ENCODE results near the gene C4orf46. TPM values are rescaled to one million over a fixed set of nuclear protein-coding genes. Genes with fewer than 3 reads are reported as not detected.

C4orf46 gene
- total and polyA plus RNA-seq, 2 of the 4 experiments (the other 2 are of a cell fraction): 8.1 to 10.0 TPM

GRCh38 chr4:158644760-158645159, 26.9 kb downstream of the C4orf46 start:
- Histone ChIP-seq H3K4me1 (ENCODE audit: control insufficient read depth, insufficient read depth, low read length) (no peaks in the 10 kb centered on the region), H2BK20ac (ENCODE audit: low read depth, low read length) (no peak overlapping the region), H3K18ac (ENCODE audit: low read depth, low read length) (no peak overlapping the region), H3K27me3 (ENCODE audit: control insufficient read depth, insufficient read depth, low read length) (no peaks in the 10 kb centered on the region; the same call in 1 of the 2 replicates), H3K79me1 (ENCODE audit: low read depth in 1 of 2, low read length in 2 of 2) (no peaks in the 10 kb centered on the region), H2AK5ac (ENCODE audit: low read depth, low read length) (no peak overlapping the region), H3K4ac (ENCODE audit: low read depth, low read length) (no peak overlapping the region), H2AK9ac (replicated peaks; ENCODE audit: low read depth, low read length, poor library complexity) (no peak overlapping the region), H4K91ac (ENCODE audit: insufficient read depth, low read depth, low read length) (no peak overlapping the region), H3K9me1 (ENCODE audit: insufficient read depth, low read length) (no peaks in the 10 kb centered on the region), H3K9me3 (ENCODE audit: control insufficient read depth, insufficient read depth, low read length) (no peaks in the 10 kb centered on the region), H4K8ac (ENCODE audit: low read depth in 2 of 2, low read length in 2 of 2) (no peak overlapping the region), H3K36me3 (ENCODE audit: control insufficient read depth, insufficient read depth, low read length) (no peaks in the 10 kb centered on the region), H3K27ac (ENCODE audit: insufficient read depth, low read length) (no peak overlapping the region), H3K14ac (replicated peaks; ENCODE audit: low read depth, low read length) (no peak overlapping the region), H2AFZ (replicated peaks; ENCODE audit: low read length, poor library complexity) (no peak overlapping the region), H3K4me3 (ENCODE audit: insufficient read depth, low read depth, low read length) (no peak overlapping the region), H3K9ac (ENCODE audit: low read depth, low read length) (no peak overlapping the region), H3K23ac (ENCODE audit: low read depth, low read length) (no peak overlapping the region), H3K56ac (ENCODE audit: extremely low read depth, insufficient read depth, low read length) (no peak overlapping the region), H4K20me1 (ENCODE audit: insufficient read depth, low read length) (no peaks in the 10 kb centered on the region), H2BK15ac (ENCODE audit: low read depth, low read length) (no peak overlapping the region), H4K5ac (ENCODE audit: low read depth, low read length) (no peak overlapping the region), H2BK120ac (ENCODE audit: low read depth, low read length) (no peak overlapping the region), H3K4me2 (ENCODE audit: low read depth, low read length) (no peak overlapping the region; the same call in 1 of the 2 replicates), H2BK5ac (ENCODE audit: low read depth, low read length, poor library complexity, severe bottlenecking) (no peak overlapping the region)
- ChIA-PET POLR2A (ENCODE audit: unreplicated experiment) (no interaction called here), CTCF (interaction anchor here (0.7 kb wide), 1 partner anchor 343 kb away, joined by 3 read pairs; no protein-coding TSS in a partner anchor)
- intact Hi-C loops (cut with micrococcal nuclease) (no loop called here), dilution Hi-C loops (cut with HindIII; ENCODE audit: low sequenced_read_pairs, unreplicated experiment) (no loop called here), in situ Hi-C loops (cut with MboI; ENCODE audit: low sequenced_read_pairs) (loop anchor here (25.0 kb wide), 1 partner anchor 657 kb away; no protein-coding TSS in a partner anchor)
- DNase-seq (no peak), ATAC-seq (ENCODE audit: low read depth) (peak; percentile 53)
- no TSS peak for BruUV-seq (replicated peaks)
- TF ChIP-seq RAD21 (IDR thresholded peaks at IDR 0.05; ENCODE audit: low read length): no peak
- no peak for TF ChIP-seq RFX5 (IDR thresholded peaks at IDR 0.05; ENCODE audit: low read depth, low read length)
- no peak for TF ChIP-seq RCOR1 (IDR thresholded peaks at IDR 0.05; ENCODE audit: insufficient replicate concordance, low read length)
- no CpG with 5 or more reads among the region's 3 CpGs for WGBS, 2 experiments (ENCODE audit: extremely low coverage in 2 of 2, insufficient read length in 1 of 2)
